HepG2 (cell line): ENCODE results near the gene SLC7A4. TPM values are rescaled to one million over a fixed set of nuclear protein-coding genes. Genes with fewer than 3 reads are reported as not detected.

Experiments
- HNRNPL ChIP-seq: fragments of 200-400 bp; formaldehyde crosslinking; IDR thresholded peaks from 2 replicates; pipeline ENCODE4 v1.6.1; 2017; ENCODE audit warnings: mild to moderate bottlenecking, low read depth, low read length
- MED1 ChIP-seq: sonication (generic); formaldehyde crosslinking; IDR thresholded peaks from 2 replicates; pipeline ENCODE4 v1.4.0; 2020; ENCODE audit warnings: missing genetic modification reagents
- NR2F2 ChIP-seq: IDR thresholded peaks from 2 replicates; pipeline ENCODE4 v1.6.1; 2012; ENCODE audit warnings: low read depth, inconsistent platforms, borderline replicate concordance
- PATZ1 ChIP-seq: sonication (generic); formaldehyde crosslinking; IDR thresholded peaks from 2 replicates; pipeline ENCODE4 v1.4.0; 2020; ENCODE audit warnings: missing genetic modification reagents
- PAXIP1 ChIP-seq: sonication (generic); formaldehyde crosslinking; conservative IDR thresholded peaks from 2 replicates; pipeline ENCODE4 v1.4.0; 2020; ENCODE audit warnings: mild to moderate bottlenecking, missing genetic modification reagents, moderate library complexity
- PCBP1 ChIP-seq: fragments of 200-400 bp; formaldehyde crosslinking; IDR thresholded peaks from 2 replicates; pipeline ENCODE4 v1.6.1; 2017; ENCODE audit warnings: mild to moderate bottlenecking, low read depth, low read length, borderline replicate concordance
- POLR2G ChIP-seq: fragments of 200-400 bp; formaldehyde crosslinking; IDR thresholded peaks from 2 replicates; pipeline ENCODE4 v1.6.1; 2018; ENCODE audit warnings: mild to moderate bottlenecking, low read depth, low read length, moderate library complexity
- SOX5 ChIP-seq: IDR thresholded peaks from 2 replicates; pipeline ENCODE4 v1.6.1; 2016; ENCODE audit warnings: borderline replicate concordance
- SOX6 ChIP-seq, 2 experiments: fragments of 450-650 bp in 1 of 2; sonication (generic) in 1 of 2; formaldehyde crosslinking in 1 of 2; IDR thresholded peaks; 2 replicates each; pipeline versions ENCODE4 v1.4.0 to v1.6.1; 2017 to 2020; ENCODE audit warnings: antibody characterized with exemption in 1 of 2, mild to moderate bottlenecking in 1 of 2, missing genetic modification reagents in 1 of 2
- TMF1 ChIP-seq: sonication (generic); formaldehyde crosslinking; IDR thresholded peaks from 2 replicates; pipeline ENCODE4 v1.8.1; 2022; ENCODE audit warnings: low read depth, missing genetic modification reagents
- ZFX ChIP-seq: sonication (generic); formaldehyde crosslinking; IDR thresholded peaks from 2 replicates; pipeline ENCODE4 v1.4.0; 2020; ENCODE audit warnings: mild to moderate bottlenecking, low read depth, missing genetic modification reagents, moderate library complexity
- ZKSCAN5 ChIP-seq: sonication (generic); formaldehyde crosslinking; IDR thresholded peaks from 2 replicates; pipeline ENCODE4 v1.5.1; 2020; ENCODE audit warnings: mild to moderate bottlenecking, missing genetic modification reagents
- polyA plus RNA-seq, 8 experiments: library from polyadenylated mRNA; depleted of rRNA in 3 of 8; stranded (reverse) in 7 of 8; unstranded in 1 of 8; fragments of >200 nt; fragmentation: Illumina TruSeq in 4 of 8; extraction: Trizol in 4 of 8; gene quantifications; 2 replicates each; pipeline versions ENCODE4 v1.2.1 to v1.2.3, GENCODE V29; 2011 to 2016; ENCODE audit warnings: low read depth in 4 of 8, missing spikeins in 1 of 8, mixed read lengths in 1 of 8; ENCODE audit not compliant: insufficient read depth in 1 of 8
- total RNA-seq, 5 experiments: library from RNA; depleted of rRNA; stranded (reverse); fragments of >200 nt; fragmentation: Illumina TruSeq; extraction: Trizol; gene quantifications; 2 replicates each; pipeline ENCODE4 v1.2.3, GENCODE V29; 2016; ENCODE audit warnings: low read depth in 1 of 5
- TF ChIP-seq, protein P1 (sequence below): sonication (generic); formaldehyde crosslinking; IDR thresholded peaks from 2 replicates; pipeline ENCODE4 v1.4.0; 2020; ENCODE audit warnings: mild to moderate bottlenecking, low read depth, missing genetic modification reagents
- TF ChIP-seq, protein P2 (sequence below): sonication (generic); formaldehyde crosslinking; IDR thresholded peaks from 2 replicates; pipeline ENCODE4 v1.4.0; 2020; ENCODE audit warnings: mild to moderate bottlenecking, missing genetic modification reagents, borderline replicate concordance
- TF ChIP-seq, protein P3 (sequence below): sonication (generic); formaldehyde crosslinking; IDR thresholded peaks from 2 replicates; pipeline ENCODE4 v1.8.0; 2022; ENCODE audit warnings: low read depth, missing genetic modification reagents

The SLC7A4 gene
- total and polyA plus RNA-seq, 2 of the 13 experiments (the other 11 are each of a cell fraction or from before 2014, with no cell fraction given): not detected

DNA sequence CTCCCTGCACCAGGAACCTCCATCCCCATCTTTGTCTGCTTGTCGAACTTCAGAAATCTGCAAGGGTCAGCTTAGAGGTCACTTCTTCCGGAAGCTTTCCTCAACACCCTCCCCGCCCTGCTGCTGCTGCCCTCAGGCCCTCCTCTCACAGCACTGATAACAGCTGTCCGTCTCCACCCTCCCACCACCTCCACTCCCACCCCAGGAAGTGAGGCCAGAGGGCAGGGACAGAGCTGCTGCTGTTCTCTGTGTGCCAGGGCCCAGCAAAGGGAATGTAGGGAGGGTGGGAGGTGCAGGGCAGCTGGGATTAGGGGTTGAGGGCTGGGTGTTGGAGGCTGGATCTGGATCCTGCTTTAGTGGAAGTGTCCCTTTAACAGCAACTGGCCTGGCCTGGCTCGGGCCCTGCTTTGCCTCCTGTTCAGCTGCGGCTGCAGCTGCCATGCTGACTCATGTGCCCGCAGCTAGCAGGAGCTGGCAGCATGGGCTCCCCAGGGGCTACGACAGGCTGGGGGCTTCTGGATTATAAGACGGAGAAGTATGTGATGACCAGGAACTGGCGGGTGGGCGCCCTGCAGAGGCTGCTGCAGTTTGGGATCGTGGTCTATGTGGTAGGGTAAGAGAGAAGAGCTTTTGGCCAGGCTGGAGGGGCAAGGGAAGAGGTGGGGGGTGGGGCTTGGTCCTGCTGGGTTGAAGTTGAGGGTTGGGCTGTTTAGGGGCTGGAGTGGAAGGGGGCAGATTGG lies 17.5 kb downstream of the SLC7A4 start, which contains the start of gene P2RX6 (continued):
- TF ChIP-seq, protein P1, sequence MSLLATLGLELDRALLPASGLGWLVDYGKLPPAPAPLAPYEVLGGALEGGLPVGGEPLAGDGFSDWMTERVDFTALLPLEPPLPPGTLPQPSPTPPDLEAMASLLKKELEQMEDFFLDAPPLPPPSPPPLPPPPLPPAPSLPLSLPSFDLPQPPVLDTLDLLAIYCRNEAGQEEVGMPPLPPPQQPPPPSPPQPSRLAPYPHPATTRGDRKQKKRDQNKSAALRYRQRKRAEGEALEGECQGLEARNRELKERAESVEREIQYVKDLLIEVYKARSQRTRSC (CRISPR knock-in tag): no peak
- TF ChIP-seq PCBP1 (no peak), TMF1 (CRISPR knock-in tag) (no peak), POLR2G (peak; percentile 63), ZFX (CRISPR knock-in tag) (peak; percentile 74), NR2F2 (peak; percentile 68; the same call in 1 of the 2 replicates), HNRNPL (peak; percentile 88), ZKSCAN5 (CRISPR knock-in tag) (peak; percentile 90), MED1 (CRISPR knock-in tag) (peak; percentile 48), PATZ1 (peak; percentile 76), SOX6 (IDR thresholded peaks at IDR 0.05) (no peak), SOX6 (CRISPR knock-in tag; IDR thresholded peaks at IDR 0.05) (0 out of 2 replicates have a peak, but pooled peaks have one; percentile 23), SOX5 (CRISPR knock-in tag) (peak; percentile 34; the same call in 1 of the 2 replicates), PAXIP1 (CRISPR knock-in tag) (peak; percentile 58)
- TF ChIP-seq, protein P2, sequence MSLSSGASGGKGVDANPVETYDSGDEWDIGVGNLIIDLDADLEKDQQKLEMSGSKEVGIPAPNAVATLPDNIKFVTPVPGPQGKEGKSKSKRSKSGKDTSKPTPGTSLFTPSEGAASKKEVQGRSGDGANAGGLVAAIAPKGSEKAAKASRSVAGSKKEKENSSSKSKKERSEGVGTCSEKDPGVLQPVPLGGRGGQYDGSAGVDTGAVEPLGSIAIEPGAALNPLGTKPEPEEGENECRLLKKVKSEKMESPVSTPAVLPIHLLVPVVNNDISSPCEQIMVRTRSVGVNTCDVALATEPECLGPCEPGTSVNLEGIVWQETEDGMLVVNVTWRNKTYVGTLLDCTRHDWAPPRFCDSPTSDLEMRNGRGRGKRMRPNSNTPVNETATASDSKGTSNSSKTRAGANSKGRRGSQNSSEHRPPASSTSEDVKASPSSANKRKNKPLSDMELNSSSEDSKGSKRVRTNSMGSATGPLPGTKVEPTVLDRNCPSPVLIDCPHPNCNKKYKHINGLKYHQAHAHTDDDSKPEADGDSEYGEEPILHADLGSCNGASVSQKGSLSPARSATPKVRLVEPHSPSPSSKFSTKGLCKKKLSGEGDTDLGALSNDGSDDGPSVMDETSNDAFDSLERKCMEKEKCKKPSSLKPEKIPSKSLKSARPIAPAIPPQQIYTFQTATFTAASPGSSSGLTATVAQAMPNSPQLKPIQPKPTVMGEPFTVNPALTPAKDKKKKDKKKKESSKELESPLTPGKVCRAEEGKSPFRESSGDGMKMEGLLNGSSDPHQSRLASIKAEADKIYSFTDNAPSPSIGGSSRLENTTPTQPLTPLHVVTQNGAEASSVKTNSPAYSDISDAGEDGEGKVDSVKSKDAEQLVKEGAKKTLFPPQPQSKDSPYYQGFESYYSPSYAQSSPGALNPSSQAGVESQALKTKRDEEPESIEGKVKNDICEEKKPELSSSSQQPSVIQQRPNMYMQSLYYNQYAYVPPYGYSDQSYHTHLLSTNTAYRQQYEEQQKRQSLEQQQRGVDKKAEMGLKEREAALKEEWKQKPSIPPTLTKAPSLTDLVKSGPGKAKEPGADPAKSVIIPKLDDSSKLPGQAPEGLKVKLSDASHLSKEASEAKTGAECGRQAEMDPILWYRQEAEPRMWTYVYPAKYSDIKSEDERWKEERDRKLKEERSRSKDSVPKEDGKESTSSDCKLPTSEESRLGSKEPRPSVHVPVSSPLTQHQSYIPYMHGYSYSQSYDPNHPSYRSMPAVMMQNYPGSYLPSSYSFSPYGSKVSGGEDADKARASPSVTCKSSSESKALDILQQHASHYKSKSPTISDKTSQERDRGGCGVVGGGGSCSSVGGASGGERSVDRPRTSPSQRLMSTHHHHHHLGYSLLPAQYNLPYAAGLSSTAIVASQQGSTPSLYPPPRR (CRISPR knock-in tag): peak; percentile 24; the same call in 1 of the 2 replicates
- TF ChIP-seq, protein P3, sequence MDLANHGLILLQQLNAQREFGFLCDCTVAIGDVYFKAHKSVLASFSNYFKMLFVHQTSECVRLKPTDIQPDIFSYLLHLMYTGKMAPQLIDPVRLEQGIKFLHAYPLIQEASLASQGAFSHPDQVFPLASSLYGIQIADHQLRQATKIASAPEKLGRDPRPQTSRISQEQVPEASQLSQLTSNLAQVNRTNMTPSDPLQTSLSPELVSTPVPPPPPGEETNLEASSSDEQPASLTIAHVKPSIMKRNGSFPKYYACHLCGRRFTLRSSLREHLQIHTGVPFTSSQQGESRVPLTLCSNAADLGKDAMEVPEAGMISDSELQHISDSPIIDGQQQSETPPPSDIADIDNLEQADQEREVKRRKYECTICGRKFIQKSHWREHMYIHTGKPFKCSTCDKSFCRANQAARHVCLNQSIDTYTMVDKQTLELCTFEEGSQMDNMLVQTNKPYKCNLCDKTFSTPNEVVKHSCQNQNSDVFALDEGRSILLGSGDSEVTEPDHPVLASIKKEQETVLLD (CRISPR knock-in tag): no peak
